ENCODE results near the gene SLC17A2. TPM values are rescaled to one million over a fixed set of nuclear protein-coding genes. Genes with fewer than 3 reads are reported as not detected.

Gene SLC17A2
- total and polyA plus RNA-seq, 2 donors from 2014 or later: 0.54 to 0.76 TPM

DNA sequence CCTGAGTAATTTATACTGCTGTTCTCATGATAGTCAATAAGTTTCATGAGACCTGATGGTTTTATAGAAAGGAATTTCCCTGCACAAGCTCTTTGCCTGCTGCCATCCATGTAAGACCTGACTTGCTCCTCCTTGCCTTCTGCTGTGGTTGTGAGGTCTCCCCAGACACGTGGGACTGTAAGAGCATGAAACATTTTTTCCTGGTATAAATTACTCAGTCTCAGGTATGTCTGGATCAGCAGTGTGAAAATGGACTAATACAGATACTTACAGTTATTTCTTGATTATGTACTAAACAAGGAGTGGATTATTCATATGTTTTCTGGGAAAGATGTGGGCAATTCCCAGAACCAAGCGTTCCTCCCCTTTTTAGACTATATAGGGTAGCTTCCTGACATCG is 30.2 kb upstream of the SLC17A2 start:
- Histone ChIP-seq H3K27ac (ENCODE audit: low read depth in 2 of 2, low read length in 2 of 2) (no peak overlapping the region), H3K4me1 (ENCODE audit: control insufficient read depth in 2 of 3, insufficient read depth in 2 of 3, low read depth in 1 of 3, low read length in 3 of 3) (peaks cover 2 to 13% (median 6%) of the 10 kb centered on the region in 3 donors), H3K36me3 (ENCODE audit: control insufficient read depth in 2 of 3, insufficient read depth in 3 of 3, low read length in 3 of 3) (no peaks in the 10 kb centered on the region), H3K9ac (ENCODE audit: low read length in 3 of 3) (no peak overlapping the region), H3K4me3 (ENCODE audit: low read length in 3 of 3) (no peak overlapping the region), H3K27me3 (ENCODE audit: control insufficient read depth, insufficient read depth, low read length) (no peaks in the 10 kb centered on the region), H3K9me3 (ENCODE audit: control insufficient read depth in 2 of 3, insufficient read depth in 1 of 3, low read length in 3 of 3) (peaks cover 0 to 4% (median 0%) of the 10 kb centered on the region in 3 donors)
- FAIRE-seq: no peak
- DNase-seq: no peak
- TF ChIP-seq, protein P1, sequence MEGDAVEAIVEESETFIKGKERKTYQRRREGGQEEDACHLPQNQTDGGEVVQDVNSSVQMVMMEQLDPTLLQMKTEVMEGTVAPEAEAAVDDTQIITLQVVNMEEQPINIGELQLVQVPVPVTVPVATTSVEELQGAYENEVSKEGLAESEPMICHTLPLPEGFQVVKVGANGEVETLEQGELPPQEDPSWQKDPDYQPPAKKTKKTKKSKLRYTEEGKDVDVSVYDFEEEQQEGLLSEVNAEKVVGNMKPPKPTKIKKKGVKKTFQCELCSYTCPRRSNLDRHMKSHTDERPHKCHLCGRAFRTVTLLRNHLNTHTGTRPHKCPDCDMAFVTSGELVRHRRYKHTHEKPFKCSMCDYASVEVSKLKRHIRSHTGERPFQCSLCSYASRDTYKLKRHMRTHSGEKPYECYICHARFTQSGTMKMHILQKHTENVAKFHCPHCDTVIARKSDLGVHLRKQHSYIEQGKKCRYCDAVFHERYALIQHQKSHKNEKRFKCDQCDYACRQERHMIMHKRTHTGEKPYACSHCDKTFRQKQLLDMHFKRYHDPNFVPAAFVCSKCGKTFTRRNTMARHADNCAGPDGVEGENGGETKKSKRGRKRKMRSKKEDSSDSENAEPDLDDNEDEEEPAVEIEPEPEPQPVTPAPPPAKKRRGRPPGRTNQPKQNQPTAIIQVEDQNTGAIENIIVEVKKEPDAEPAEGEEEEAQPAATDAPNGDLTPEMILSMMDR (IDR thresholded peaks at IDR 0.05; ENCODE audit: borderline replicate concordance, extremely low read depth, insufficient read depth): no peak
- intact Hi-C loops (cut with DNase I): no loop called here

DNA sequence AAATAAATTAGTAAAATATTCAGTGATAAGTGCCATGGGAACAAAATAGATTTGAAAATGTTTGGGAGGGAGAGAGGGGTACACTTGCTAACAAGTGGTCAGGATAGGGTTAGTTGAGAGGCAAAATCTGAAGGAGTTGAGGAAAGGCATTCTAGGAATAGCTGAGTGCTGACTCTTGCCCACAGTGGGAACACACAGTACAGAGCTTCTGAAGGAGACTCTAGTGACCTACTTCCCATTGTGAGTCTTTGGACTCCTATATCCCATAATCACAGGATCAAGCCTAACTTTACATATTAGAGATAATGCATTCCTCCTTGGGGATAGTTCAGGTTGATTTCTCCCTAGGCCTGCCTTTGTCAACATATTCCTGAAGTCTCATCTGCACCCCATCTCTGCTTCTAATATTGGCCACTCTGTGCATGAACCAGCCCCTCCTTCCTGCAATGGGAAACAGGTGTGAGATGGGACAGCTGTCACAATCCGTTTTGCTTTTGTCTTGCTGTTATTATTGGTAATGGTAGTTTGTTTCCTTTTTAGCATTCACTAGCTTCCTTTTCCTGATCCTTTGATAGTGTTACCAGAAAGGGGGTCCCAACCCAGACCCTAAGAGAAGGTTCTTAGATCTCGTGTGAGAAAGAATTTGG is 29.5 kb upstream of the SLC17A2 start:
- H3K9me3 ChIP-seq (ENCODE audit: control insufficient read depth in 2 of 3, insufficient read depth in 1 of 3, low read length in 3 of 3): peaks cover 0 to 4% (median 0%) of the 10 kb centered on the region in 3 donors
- H3K27me3 ChIP-seq (ENCODE audit: control insufficient read depth, insufficient read depth, low read length): no peaks in the 10 kb centered on the region
- peaks cover 2 to 13% (median 6%) of the 10 kb centered on the region in 3 donors for H3K4me1 ChIP-seq (ENCODE audit: control insufficient read depth in 2 of 3, insufficient read depth in 2 of 3, low read depth in 1 of 3, low read length in 3 of 3)
- H3K9ac ChIP-seq (ENCODE audit: low read length in 3 of 3): no peak overlapping the region
- no peaks in the 10 kb centered on the region for H3K36me3 ChIP-seq (ENCODE audit: control insufficient read depth in 2 of 3, insufficient read depth in 3 of 3, low read length in 3 of 3)
- no peak overlapping the region for H3K4me3 ChIP-seq (ENCODE audit: low read length in 3 of 3)
- no peak overlapping the region for H3K27ac ChIP-seq (ENCODE audit: low read depth in 2 of 2, low read length in 2 of 2)
- no peak for DNase-seq
- intact Hi-C loops (cut with DNase I): no loop called here
- no peak for FAIRE-seq
- TF ChIP-seq, protein P1 (IDR thresholded peaks at IDR 0.05; ENCODE audit: borderline replicate concordance, extremely low read depth, insufficient read depth): no peak

DNA sequence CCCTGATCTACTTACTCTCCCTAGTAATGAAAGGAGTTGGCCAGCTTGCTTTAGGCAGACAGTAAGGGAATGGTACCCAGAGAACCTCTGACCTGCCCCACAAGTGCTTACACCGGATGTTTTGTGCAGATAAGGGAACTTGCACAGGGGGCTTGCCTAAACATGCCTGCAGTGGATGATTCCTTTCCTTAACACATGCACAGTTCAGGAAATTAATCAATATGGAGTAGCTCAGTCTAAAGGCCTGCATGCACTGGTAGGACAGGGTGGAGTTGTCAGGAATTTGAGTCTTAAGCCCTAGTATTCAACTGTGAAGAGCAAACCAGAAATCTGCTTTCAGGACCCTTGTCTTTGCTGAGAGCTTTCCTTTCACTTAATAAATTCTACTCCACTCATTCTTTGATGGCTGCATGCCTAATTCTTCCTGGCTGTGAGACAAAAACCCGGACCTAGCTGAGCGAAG is 28.2 kb upstream of the SLC17A2 start:
- Histone ChIP-seq H3K27me3 (ENCODE audit: control insufficient read depth, insufficient read depth, low read length) (no peaks in the 10 kb centered on the region), H3K9me3 (ENCODE audit: control insufficient read depth in 2 of 3, insufficient read depth in 1 of 3, low read length in 3 of 3) (peaks cover 0 to 4% (median 0%) of the 10 kb centered on the region in 3 donors), H3K9ac (ENCODE audit: low read length in 3 of 3) (no peak overlapping the region), H3K4me1 (ENCODE audit: control insufficient read depth in 2 of 3, insufficient read depth in 2 of 3, low read depth in 1 of 3, low read length in 3 of 3) (peaks cover 0 to 11% (median 6%) of the 10 kb centered on the region in 3 donors), H3K27ac (ENCODE audit: low read depth in 2 of 2, low read length in 2 of 2) (no peak overlapping the region), H3K4me3 (ENCODE audit: low read length in 3 of 3) (no peak overlapping the region), H3K36me3 (ENCODE audit: control insufficient read depth in 2 of 3, insufficient read depth in 3 of 3, low read length in 3 of 3) (no peaks in the 10 kb centered on the region)
- DNase-seq (no peak), FAIRE-seq (no peak)
- TF ChIP-seq, protein P1 (IDR thresholded peaks at IDR 0.05; ENCODE audit: borderline replicate concordance, extremely low read depth, insufficient read depth): no peak
- intact Hi-C loops (cut with DNase I): no loop called here
